Neural progenitor cell (in vitro differentiated cells): ENCODE measurements around the gene MESP2.

Experiments
- EZH2phosphoT487 ChIP-seq: fragments of 200-600 bp; sonication (generic); IDR thresholded peaks from 2 replicates; pipeline ENCODE4 v1.6.1; 2017; ENCODE audit warnings: antibody characterized with exemption
- TF ChIP-seq, protein P1 (sequence below): fragments of 200-600 bp; sonication (generic); IDR thresholded peaks from 2 replicates; pipeline ENCODE4 v1.5.1; 2017; ENCODE audit warnings: antibody characterized with exemption, mild to moderate bottlenecking

DNA sequence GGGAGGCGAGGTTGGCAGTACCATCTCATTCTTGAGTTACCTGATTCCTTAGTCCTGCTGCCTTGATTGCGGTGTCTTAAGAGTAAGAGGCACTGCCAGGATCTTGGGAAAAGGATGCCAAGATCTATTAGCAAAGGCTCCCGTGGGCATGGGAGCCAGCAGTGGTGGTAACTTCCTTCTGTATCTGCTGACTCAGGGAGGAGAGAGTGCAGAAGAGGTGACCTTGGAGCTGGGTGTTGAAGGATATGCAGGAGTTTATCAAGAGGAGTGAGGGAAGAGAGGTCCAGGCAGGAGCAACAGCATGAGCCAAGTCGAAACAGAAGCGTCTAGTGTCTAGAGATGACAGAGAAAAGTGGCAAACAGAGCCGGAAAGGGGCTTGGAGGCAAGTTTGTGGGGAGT, 4.5 kb downstream of the MESP2 start:
- TF ChIP-seq, protein P1, sequence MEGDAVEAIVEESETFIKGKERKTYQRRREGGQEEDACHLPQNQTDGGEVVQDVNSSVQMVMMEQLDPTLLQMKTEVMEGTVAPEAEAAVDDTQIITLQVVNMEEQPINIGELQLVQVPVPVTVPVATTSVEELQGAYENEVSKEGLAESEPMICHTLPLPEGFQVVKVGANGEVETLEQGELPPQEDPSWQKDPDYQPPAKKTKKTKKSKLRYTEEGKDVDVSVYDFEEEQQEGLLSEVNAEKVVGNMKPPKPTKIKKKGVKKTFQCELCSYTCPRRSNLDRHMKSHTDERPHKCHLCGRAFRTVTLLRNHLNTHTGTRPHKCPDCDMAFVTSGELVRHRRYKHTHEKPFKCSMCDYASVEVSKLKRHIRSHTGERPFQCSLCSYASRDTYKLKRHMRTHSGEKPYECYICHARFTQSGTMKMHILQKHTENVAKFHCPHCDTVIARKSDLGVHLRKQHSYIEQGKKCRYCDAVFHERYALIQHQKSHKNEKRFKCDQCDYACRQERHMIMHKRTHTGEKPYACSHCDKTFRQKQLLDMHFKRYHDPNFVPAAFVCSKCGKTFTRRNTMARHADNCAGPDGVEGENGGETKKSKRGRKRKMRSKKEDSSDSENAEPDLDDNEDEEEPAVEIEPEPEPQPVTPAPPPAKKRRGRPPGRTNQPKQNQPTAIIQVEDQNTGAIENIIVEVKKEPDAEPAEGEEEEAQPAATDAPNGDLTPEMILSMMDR: no peak
- no peak for TF ChIP-seq EZH2phosphoT487
